ENCODE results near the gene KRT2.

KRT2 gene

DNA sequence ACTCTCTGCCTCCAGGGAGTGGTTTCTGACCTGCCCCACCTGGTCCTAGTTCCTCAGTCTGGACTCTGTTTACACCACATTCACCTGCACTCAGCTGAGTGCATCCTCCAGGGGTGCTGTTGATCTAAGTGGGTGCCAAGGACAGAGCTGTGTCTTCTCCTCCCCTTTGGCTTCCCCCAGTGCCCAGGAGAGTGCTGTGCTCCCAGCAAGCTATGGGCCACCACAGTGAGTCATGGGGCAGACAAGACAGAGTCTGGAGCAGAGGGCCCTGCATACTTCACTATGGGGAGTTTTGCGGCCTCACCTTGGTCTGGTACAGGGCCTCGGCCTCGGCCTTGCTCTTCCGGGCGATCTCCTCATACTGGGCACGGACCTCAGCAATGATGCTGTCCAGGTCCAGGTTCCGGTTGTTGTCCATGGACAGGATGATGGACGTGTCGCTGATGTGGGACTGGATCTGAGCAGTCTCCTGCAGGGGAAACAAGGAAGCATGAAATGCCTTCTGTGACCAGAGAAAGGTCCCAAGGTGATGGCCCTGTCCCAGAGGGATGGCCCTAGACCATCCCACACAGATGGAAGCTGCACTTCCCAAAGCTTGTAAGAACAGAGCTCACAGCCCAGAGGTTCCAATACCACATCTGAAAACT is 38.5 kb downstream of the KRT2 start:
- DNase-seq, result no peak

DNA sequence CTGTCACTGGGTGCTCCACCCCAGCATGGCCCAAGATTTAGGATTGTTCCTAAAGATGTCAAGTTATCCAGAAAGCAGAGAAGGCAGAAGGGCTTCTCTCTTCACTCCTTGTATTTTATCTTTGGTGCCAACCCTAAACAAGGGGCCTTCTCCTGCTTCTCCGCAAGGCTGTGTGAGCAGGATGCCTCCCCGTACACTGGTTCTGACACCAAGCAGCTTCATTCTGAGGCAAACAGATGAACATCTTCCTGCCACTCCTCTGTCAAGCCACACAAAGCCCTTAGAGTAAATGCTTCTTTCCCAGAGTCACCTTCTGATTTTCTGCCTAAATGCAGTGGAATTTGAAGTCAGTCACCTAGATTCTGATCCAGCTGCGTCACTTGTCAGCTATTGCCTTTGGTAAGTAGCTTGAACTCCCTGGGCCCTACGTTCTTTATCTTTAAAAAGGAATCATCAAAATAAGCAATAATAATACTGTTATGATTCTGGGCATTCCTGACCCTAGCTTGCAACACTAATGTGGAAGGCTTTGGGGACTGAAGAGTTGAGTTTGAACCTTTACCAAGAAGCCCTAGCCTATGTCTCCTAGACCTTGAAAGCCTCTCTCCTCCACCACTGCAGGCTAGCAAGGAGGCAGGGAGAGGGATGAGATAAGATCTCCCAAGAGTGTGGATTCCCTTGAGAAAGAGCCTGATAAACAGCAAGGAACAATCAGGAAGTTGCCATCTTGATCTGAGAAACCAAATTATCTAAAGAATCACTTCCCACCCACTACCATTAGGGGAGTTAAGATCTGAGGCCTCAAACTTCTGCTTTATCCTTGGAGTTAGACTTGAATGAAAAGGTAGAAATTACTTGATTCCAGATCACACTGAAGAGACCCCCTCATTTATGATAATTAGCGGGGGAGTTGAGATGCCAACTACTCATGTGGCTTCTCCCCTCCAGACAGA is 39.3 kb downstream of the KRT2 start:
- DNase-seq, result no peak

GRCh38 chr12:52611080-52611468 is 40.9 kb downstream of the KRT2 start:
- DNase-seq, result no peak

- DNase-seq, result no peak
Measured at GRCh38 chr12:52608826-52609630, 43.0 kb downstream of the KRT2 start.

GRCh38 chr12:52608161-52608560 is 43.9 kb downstream of the KRT2 start:
- no peak for DNase-seq

GRCh38 chr12:52607314-52607713 is 44.7 kb downstream of the KRT2 start:
- DNase-seq, result no peak

DNA sequence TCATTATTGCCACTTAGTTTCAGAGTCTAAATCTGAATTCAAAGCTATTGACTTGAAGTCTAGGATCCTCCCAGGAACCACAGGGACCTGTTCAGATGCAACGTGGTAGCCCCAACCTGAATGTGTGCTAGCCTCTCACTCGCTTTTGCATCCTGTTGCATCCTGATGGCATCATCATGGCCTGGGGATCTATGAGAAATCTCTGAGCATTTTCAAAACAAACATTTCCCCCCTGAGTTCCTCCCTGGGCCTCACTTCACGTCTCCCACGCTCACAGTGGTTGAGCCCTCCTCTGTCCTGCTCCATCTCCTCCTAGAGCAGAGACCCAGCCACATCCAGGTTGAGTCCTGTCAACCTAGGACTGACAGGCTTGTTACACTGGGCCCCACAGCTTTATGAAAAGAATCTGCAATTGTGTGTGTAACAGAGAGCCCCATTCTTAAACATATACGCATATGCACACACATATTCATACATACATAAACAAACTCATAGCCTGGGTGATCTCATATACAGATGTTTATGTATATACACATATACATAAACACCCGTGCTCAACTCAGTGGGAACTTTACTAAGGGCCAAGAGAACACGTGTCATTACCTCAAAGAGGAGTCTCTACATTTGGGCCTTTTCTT is 45.3 kb downstream of the KRT2 start:
- no peak for DNase-seq

GRCh38 chr12:52606096-52606495 is 45.9 kb downstream of the KRT2 start:
- DNase-seq, result no peak

DNA sequence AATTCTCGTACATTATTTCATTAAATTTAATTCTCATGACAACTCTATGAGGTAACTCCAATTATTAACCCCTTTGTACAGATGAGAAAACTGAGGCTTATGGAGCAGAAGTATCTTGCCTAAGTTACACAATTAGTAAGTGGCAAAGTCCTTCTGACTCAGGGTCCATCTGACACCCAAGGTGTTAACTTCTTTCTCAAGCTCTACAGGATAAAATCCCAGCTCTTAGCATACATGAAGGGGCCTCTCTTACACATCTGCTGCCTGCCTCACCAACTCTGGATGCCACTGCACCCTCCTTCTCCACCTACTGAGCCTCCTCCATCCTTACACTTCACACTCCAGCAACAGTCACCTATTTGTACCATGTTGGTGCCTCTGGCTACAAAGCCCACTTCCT is 46.5 kb downstream of the KRT2 start:
- DNase-seq, result no peak

DNA sequence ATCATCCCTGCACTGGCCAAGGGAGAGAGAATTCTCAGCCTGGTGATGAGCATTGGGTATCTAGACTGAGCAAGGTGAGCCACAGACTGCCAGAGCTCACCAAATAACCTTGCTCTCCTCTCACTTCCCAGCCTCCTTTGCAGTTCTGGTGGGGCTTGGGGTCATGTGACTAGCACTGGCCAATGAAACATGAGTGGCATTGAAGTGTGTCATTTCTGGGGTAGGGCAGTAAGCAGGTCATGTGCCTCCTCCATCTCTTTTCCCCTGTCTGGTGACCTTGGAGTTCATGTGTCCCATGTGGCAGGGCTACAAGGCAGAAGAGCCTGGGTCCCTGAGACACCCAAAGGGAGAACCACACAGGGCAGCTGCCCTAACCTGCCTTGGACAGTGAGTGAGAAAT is 47.2 kb downstream of the KRT2 start:
- DNase-seq, result no peak

GRCh38 chr12:52603314-52603713 is 48.7 kb downstream of the KRT2 start:
- no peak for DNase-seq

DNA sequence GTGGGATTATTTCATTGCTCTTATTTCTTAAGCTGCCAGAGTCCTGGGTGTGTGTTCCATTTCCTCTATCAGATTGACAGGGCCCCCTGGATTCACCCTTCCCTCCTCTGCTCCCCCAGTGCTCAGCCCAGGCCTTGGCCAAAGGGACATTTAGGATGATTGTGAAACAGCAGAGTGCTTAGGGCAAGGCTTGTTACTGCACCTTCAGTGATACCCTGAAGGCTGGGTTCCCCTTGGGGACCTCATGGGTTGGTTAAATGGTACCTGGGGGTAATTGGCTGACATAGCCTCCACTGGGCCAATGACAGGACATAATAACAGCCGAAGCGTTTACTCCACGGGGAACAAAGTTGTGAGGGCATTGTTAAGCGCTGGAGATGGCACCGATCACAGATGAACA is 49.5 kb downstream of the KRT2 start:
- DNase-seq, result no peak

DNA sequence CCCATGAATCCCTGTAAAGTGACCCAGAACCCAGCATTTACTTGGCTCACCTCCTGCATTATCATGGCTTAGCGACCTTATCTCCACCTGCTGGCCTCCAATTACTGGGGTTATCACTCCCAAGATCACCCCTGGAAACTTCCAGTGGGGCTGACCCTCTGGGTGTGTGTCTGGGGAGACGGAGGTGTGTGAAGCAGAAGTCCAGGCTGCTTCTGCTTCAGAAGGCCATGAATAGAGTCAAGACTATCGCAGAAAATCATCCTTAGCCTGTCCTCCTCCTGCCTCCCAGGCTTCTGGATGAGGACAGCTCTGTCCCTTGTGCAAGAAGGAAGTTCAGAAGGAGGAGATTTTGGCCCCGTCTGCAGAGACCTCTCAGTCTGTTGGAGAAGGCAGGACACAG is 50.3 kb downstream of the KRT2 start:
- DNase-seq, result no peak

GRCh38 chr12:52600941-52601481 is 51.0 kb downstream of the KRT2 start, which contains the start of gene KRT72:
TSS of gene KRT72 (minus strand) at chr12:52601463. CDS start at chr12:52601452, 11 bp downstream.
- no peak for DNase-seq

- no peak for DNase-seq
Measured at GRCh38 chr12:52600475-52600874, 51.5 kb downstream of the KRT2 start.

DNA sequence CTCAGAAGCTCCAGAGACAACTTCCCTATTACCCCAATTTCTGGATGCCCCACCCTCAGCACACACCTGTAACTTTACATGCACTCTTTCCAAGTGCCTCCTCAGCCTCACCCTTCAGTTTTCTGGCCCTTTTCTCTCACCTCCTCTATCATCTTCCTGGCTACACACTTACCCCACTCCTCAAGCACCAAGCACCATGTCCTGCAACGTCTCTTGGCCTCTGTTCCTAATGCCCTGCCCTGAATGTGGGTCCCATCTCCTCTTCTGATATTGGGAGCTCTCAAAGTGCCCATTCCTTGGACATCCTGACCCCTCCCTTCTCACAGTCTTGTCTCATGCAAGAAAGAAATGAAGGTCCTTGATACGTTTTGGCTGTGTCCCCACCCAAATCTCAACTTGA is 51.9 kb downstream of the KRT2 start:
- no peak for DNase-seq

DNA sequence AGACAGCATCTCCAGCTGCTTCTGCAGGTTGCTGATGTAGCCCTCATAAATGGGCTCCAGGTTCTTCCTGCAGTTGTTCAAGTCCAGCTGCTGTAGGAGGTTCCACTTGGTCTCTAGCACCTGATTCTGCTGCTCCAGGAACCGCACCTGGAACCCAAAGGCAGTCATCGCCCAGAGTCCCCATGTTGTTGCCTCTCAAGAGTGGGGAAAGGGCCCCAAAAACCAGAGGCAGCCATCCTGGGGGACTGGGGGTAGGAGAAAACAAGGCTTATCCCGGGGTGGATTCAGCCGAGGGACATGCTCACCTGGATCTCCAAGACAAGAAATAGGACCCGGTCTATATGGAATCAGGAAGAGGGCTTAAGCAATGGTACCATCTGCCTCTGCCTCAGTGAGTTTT is 53.0 kb downstream of the KRT2 start:
- DNase-seq, result no peak

Data from NCI-H1048 (cell line).